Fibroblast of lung (primary cell): ENCODE data around the gene TMEM131L.

Source experiments
- EZH2 ChIP-seq: IDR thresholded peaks from 2 replicates; pipeline ENCODE4 v1.5.1; 2012; ENCODE audit warnings: low read length, control low read depth, mild to moderate bottlenecking; ENCODE audit errors: missing control alignments
- TF ChIP-seq, protein P1 (sequence below), 2 donors: IDR thresholded peaks in 1 of 2; conservative IDR thresholded peaks in 1 of 2; 1 replicate in 1 of 2; 2 replicates in 1 of 2; pipeline ENCODE4 v1.5.1; 2011 to 2012; ENCODE audit warnings: low read length in 2 of 2, control low read depth in 1 of 2, inconsistent platforms in 1 of 2, low read depth in 1 of 2, mild to moderate bottlenecking in 1 of 2

- TF ChIP-seq, protein P1, sequence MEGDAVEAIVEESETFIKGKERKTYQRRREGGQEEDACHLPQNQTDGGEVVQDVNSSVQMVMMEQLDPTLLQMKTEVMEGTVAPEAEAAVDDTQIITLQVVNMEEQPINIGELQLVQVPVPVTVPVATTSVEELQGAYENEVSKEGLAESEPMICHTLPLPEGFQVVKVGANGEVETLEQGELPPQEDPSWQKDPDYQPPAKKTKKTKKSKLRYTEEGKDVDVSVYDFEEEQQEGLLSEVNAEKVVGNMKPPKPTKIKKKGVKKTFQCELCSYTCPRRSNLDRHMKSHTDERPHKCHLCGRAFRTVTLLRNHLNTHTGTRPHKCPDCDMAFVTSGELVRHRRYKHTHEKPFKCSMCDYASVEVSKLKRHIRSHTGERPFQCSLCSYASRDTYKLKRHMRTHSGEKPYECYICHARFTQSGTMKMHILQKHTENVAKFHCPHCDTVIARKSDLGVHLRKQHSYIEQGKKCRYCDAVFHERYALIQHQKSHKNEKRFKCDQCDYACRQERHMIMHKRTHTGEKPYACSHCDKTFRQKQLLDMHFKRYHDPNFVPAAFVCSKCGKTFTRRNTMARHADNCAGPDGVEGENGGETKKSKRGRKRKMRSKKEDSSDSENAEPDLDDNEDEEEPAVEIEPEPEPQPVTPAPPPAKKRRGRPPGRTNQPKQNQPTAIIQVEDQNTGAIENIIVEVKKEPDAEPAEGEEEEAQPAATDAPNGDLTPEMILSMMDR (conservative IDR thresholded peaks at IDR 0.05 in 1 of 2, IDR thresholded peaks at IDR 0.05 in 1 of 2; ENCODE audit: low read depth in 1 of 2, low read length in 2 of 2): no peak
- TF ChIP-seq EZH2: no peak
Observed at GRCh38 chr4:153520801-153521329, 54.7 kb downstream of the TMEM131L start.
